Ecto neural progenitor cell (in vitro differentiated cells): Measurements from ENCODE around the gene POTEC.
"Not testable (repeated sequence)": the region's sequence is repeated elsewhere in the genome, so short reads cannot be mapped to it uniquely, and the experiment has no call there.

Experiments
- DNase-seq: peaks from one replicate; pipeline ENCODE4 v3.0.0-alpha.2; 2018; ENCODE audit warnings: low spot score

POTEC gene

DNA sequence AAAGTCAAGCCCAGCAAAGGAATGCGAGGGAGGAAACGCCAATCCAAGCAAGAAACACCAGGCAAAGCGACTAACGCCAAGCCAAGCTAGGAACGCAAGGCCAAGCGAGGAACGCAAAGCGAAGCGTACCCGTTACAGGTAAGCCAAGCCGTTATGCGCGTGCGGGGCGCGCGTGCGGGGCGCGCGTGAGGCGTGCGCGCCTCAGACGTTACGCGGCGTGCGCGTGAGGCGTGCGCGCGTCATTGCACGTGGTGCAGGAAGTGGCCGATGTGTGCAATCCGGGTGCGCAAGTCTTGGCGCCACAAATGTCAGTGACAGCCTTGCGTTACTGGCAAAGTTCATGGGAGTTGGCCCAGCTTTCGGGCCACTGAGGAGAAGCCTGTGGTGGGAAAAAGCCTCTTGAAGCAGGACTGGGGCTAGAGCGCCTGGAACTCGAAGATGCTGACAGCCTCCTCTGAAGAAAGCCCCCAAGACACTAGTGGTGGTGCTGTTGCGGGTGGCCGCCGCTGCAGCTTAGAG lies at the start of gene POTEC:
TSS of gene POTEC (minus strand) at position 155 of the 519 bp plus-strand sequence. CDS start 454 bp downstream, outside the sequence.
- DNase-seq, result not testable (repeated sequence)

DNA sequence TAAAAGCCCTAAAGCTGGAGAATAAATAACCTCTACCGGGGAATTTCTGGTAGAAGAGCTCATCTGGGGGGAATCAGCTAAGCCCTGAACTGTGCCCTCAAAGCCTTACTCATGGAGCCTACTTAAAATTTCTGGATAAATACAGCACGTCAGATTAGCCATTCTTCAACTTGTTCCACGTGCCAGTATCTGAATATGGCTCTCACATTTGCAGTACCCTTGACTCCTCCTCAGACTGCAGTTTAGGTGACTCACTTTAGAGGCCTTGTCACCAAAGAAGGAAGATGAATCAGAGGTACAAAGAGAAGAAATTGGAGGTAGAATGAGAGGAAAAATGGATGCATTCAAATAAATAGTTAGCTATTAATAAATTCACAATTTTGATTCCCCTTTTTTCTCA lies 34.6 kb upstream of the POTEC start:
- DNase-seq, result no peak

DNA sequence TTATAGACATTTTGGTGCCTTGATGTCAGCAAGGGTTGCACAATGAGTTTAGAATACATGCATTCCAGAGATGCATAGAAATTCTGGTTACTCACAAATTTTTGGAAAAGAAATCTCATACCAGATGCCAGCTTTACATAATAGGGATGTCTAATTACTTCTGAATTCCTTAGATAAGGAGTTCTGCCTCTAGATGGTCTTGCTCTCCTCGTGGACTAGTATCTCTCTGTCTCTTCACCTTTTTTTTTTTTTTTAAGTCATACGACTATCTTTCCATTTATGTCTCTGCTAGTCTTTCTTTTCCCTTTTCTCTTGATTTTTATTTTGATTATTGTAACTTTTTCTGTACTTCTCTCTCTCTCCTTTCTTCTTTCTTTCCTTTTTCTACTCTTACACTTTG lies 16.1 kb upstream of the POTEC start:
- not testable (repeated sequence) for DNase-seq

DNA sequence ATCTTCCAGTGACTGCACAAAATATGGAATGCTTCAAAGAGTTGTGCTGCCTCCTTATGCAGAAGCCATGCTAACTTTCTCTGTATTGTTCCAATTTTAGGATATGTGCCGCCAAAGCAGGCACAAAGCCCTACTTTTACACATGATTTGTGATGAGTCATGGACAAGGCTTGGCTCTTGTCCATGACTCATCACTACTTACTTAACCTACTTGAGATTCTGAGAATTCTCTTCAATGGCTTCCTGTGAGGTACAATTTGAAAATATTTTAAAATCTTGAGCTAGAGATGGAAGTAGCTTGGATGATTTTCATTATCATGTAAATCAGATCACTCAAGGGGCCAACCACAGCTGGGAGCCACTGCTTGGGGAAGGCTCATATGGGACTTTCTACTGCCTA lies 11.7 kb downstream of the POTEC start:
- not testable (repeated sequence) for DNase-seq

DNA sequence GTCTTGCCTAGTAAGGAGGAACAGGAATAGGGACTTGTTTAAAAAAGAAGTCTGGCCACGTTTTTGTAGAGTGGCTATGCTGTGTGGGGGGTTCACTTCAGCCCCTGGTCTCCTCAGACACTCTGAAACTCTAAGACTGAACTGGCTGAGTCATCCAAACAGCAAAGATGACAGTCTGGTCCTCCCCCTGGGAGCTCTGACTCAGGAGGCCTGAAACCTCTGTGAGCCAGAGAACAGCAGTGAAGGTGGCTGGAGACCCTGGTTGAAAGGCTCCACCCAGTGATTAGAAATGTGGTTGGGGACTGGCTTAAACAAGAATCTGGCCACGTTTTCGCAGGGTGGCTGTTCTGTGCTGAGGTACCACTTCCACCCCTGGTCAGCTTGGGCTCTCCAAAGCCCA lies 32.7 kb downstream of the POTEC start:
- not testable (repeated sequence) for DNase-seq

DNA sequence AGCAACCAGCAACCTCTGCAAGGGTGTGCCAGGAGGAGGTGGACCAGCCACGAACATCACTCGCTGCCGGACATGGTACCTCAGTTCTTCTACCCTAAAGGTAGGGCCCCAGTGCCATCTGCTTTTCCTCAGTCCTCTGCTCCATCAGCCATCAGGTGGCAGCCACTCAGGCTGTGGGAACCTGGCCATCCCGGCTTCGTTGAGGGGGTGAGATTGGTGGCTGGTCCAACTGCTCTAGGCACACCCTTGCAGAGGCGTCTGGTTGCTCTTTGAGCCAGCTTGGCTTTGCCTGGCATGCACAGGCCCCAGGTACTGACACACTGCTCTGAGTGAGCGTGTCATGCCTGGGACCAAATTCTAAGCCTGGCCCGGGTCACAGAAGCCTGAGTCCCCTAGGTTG lies 39.7 kb downstream of the POTEC start:
- not testable (repeated sequence) for DNase-seq

DNA sequence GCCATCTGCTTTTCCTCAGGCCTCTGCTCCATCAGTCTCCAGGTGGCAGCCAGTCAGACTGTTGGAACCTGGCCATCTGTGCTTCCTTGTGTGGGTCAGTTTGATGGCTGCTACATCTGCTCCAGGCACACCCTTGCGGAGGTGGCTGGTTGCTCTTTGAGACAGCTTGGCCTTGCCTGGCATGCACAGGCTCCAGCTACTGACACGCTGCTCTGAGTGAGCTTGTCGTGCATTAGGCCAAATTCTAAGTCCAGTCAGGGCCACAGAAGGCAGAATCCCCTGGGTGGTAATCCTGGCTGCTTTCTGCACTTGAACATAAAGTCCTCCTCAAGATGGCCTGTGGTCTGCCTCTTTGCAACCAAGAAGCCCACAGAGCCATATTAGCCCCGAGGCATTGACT lies 41.5 kb downstream of the POTEC start:
- DNase-seq, result not testable (repeated sequence)

DNA sequence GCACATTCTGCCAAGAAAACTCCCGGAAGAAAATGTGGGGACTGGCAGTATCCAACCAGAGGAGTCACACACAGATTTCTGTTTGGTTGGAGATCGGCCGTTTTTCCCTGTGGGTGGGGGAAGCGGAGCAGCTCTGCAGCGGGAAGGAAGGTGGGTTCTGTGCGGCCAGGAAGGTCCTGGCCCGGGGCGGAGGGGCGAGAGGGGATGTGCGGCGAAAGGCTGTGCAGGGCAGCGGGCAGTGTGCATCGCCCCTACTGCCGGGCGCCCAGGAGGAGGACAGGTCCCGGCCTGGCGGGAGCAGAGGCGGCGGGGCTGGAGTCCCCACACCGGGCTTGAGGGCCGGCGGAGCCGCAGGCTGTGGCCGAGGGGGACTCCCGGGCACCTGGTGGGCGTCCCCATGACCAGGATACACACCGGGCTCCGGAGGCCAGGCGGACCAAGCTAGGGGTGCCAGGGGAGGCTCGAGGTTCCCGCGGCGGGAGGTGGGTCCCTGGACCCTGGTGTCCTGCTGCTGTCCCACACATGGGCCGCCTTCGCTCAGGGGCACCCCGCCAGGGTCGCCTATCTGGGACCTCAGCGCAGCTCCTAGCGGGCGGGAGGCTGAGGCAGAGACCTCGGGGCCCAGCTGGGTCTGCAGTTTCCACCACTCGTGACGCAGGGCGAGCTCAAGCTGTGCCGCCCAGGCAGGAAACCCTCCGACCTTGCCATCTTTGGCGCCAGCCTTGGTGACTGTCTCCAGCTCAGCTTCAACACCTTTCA lies 54.0 kb downstream of the POTEC start:
- DNase-seq, result not testable (repeated sequence)

DNA sequence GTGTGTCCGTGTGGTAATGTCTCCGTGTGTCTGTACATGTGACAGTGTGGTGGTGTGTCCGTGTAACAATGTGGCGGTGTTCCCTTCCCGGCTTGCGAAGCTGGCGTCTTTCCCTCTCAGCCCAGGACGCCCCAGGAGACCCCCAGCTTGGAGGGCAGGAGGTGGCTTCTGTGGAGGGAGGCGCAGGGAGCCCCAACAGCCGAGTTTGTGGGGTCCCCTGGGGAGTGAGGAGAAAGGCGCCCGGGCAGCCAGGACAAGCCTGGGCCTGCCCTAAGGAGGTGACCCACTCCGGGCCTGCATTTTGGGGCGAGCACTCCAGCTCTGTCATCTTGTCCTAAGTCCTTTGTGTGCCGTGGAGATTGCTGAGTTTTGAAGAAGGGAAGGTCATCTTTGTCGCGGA lies 54.6 kb downstream of the POTEC start:
- DNase-seq, result not testable (repeated sequence)

DNA sequence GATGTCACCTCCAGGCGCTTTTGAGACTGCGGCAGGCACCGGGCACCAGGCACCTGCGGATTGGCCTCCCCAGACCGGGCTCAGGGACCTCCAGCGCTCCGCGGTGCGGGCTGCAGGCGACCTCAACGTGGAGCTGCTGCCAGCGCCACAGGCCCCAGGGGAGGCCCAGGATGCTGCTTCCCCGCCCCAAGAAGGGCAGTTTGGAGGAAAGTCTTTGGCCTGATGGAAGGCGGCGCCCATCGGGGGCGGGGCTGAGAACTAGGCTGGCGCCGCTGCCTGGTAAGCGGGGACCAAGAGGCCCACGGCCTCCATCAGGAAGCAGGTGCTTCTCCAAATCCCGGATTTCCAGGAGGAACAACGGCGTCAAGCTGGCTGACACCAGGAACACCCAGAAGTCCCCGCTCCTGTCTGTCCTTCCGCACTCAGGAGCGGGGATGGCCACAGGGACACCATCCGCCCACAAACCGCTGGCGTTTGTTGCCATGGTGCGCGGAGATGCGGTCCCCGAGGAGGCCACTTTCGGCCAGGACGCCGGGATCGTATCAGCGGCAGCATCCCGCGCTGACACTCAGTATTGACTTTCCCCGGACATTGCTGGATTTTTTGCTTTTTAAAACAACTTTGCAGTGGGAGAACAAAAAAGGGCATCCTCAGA lies 56.3 kb downstream of the POTEC start:
- DNase-seq, result not testable (repeated sequence)

DNA sequence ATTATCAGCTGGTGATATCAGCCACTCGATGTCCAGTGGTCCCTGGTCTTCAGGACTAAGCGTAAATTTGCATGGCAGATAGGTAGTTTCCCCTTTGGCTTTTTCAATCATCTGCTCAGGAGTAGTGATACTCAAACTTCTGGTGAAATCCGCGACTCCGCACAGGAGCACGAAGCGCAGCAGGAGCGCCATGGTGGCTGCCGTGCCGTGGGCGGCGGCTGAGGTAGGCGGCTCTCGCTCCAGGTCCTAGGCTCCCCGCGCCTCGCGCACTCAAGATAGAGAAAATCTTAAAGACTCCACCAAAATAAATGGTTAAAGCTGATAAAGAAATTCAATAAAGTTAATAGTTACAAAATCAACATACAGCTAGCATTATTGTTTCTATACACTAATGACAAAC lies 64.3 kb downstream of the POTEC start:
- DNase-seq, result not testable (repeated sequence)

DNA sequence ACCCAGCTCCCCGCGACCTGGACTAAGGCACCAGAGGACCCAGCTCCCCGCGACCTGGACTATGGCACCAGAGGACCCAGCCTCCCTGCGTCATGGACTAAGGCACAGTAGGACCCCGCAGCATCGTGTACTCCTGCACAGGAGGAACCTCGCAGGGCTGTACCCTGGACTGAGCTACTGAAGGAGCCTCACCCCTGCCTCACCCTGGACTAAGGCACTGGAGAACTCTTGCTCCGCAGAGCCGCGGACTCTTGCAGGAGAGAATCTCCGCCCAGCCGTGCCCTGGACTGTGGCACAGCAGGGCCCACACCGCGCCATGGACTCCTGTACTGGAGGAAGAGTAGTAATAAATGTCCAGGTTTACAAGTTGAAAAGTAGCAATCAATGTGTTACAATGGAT lies 67.9 kb downstream of the POTEC start:
- not testable (repeated sequence) for DNase-seq

DNA sequence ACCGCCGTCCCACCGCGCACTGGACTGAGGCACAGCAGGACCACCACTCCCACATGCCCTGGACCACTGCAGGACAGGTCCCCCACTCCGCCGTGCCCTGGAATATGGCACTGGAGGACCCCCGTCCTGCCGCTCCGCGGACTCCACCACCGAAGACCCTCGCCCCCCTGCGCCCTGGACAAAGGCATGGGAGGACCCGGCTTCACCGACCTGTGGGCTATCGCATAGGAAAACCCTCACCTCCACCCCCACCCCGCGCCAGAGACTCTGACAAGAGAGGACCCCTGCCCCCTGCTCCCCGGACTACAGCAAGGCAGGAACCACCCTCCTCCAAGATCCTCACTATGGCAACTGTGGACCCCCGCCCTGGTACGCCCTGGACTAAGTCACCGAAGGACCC lies 68.6 kb downstream of the POTEC start:
- DNase-seq, result not testable (repeated sequence)

DNA sequence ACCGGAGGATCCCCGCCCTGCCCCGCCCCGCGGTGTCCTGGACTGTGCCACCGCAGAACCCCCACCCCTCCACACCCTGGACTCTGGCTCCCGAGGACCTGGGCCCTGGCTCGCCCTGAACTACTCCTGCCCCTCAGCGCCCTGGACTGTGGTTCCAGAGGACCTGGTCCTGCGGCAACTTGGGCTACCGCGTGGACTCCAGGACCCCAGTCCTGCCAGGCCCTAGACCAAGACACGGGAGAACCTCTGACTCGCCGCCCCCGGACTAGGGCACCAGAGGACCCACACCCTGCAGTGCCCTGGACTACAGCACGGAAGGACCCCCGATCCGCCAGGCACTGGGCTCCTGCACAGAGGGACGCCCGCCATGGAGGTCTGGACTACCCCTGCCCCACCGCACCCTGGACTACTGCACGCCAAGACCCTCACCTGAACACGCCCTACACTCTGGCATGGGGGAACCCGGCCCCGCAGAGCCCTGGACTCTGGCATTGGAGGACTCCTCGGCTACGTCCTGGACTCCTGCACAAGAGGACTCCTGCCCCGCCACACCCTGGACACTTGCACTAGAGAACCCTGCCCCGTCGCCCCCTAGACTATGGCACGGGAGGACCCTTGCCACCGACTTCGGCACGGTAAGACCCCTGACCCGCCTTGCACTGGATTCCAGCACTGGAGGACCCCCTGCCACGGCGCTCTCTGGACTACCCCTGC lies 69.2 kb downstream of the POTEC start:
- not testable (repeated sequence) for DNase-seq

DNA sequence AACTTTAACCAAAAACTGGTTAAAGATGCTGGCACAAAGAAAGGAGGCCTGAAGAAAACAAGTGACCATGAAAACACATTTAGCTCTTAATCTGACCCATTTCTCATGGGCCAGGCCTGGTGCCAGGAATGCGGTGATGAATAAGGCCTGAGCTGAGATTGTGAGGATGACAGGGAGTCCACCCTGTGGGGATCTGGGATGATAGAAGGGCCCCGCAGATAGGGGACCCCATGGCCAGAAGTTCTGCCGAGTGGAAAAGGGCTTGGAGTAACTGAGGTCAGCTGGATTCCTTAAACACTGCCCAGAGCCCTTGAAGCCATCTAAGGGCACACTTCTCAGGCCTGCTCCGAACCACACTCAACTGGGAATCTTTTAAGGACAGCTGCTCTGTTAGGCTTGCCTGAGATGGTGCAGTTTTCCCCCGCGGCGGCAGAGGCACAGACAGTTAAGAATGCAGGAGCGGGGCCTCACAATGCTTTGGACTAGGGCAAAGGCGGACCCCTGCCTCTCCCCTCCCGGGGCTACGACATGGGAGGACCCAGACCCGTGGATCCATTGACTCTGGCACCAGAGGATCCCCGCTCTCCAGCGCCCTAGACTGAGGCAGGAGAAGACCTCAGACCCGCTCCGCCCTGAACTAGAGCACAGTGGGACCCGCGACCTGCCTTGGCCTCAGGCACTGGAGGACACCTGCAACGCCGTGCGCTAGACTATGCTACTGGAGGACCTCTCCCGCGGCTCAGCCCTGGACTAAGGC lies 70.0 kb downstream of the POTEC start:
- not testable (repeated sequence) for DNase-seq

DNA sequence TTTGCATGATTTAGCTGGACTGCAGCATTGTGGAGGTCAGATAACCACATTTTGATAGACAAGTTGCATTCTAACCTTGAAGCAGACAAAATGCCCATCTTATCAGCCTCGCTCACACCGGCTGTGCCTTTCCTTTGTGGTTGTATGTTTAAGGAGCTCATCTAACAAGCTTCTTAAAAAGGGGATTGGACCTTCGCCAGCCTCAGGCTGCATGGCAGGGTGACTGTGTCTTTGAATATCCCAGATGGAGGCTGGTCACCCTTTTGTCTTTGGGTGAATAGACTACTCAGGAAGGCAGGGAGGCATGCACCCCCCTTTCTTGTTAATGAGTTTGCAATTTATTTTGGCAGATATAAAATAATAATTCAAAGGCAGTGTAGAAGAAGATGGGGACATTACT lies 72.1 kb downstream of the POTEC start:
- DNase-seq, result not testable (repeated sequence)

DNA sequence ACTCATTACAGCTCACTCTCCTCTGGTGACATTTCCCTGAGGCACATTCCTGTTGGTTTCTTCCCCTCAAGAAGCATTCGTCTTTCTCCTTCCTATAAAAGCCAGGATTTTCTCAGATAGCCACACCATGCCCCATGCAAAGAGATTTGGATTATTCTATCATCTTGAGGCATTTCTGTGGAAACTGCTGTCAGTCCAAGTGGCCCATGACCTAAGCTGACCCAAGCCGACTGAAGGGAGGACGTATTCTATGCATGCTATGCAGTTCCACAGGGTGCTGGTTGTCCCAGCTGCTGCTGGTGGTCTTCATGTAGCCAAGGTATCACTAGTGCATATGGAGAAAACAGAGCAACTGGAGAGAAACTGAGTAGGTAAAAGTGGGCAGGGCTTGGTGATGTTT lies 73.0 kb downstream of the POTEC start:
- DNase-seq, result not testable (repeated sequence)

DNA sequence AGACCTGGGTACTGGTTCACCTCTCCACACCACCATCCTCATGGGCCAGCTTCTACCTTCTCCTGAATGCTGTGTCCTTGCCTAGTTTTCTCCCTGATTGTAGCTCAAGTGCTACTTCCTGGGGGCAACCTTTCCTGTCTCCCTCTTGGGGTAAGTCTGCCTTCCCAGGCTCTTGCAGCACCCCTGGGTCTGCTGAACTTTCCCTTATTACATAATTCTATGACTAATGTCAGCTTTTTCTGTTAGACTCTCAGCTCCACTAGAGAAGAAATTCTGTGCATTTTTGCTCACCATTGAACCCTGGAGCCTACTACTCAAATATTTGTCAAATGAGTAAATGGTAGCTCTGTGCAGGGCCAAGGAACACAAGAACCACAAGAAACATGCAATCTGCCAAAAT lies 73.4 kb downstream of the POTEC start:
- DNase-seq, result not testable (repeated sequence)

DNA sequence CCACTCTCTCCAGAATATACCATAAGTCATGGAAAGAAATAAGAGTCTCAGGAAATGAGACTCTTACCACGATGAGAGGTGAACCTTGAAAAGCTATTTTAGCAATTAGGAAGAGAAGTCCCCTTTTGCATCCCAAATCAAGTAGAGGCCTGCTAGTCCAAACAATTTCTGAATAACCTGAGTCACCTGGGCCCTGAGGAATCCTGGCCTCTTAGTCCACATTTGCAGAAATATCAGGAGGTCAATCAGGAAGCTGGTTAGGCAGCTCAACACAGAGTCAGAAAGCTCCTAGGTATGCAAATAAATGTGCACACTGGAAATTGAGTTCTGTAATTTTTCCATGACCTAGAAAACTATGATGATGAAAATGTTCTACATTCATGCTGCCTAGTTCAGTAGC lies 77.4 kb downstream of the POTEC start:
- not testable (repeated sequence) for DNase-seq
